HG02759 (cell line): Measurements from ENCODE around the gene HSF2BP.
"Not testable (repeated sequence)": the region's sequence is repeated elsewhere in the genome, so short reads cannot be mapped to it uniquely, and the experiment has no call there.

Experiments
- ATAC-seq: cut with Tn5 transposase; IDR thresholded peaks from one replicate; pipeline ENCODE4 v1.9.1; 2021; ENCODE audit warnings: mild to moderate bottlenecking, moderate library complexity; ENCODE audit not compliant: unreplicated experiment

Gene HSF2BP

DNA sequence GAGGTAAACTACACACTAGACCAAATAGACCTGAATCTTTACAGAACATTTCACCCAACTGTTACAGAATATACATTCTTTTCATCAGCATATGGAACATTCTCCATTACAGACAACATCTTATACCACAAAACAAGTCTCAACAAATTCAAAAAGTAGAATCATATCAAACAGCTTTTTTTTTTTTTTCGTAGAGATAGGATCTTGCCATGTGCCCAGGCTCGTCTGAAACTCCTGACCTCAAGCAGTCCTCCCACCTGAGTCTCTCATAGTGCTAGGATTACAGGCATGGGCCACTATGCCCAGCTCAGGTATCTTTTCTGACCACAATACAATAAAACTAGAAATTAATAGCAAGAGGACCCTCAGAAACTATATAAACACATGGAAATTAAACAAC is 36.5 kb downstream of the HSF2BP start:
- no peak for ATAC-seq

DNA sequence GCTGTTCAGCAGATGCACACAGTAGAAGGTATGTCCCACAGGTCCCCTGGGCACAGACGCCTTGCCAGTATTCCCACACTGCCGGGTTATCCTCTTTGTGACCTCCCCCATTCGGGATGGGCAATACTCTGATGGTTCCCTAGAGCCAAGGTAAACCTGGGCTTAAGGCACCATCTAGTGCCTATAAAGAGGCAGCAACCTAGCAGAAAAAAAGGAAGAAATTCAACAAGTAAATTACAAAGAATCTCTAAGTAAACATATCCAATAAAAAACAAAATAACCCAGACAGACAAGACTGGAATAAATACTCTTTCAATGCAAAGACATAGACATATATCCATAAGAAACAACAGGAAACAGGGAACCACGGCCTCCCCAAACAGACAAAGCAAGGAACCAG is 39.4 kb downstream of the HSF2BP start:
- ATAC-seq: no peak

DNA sequence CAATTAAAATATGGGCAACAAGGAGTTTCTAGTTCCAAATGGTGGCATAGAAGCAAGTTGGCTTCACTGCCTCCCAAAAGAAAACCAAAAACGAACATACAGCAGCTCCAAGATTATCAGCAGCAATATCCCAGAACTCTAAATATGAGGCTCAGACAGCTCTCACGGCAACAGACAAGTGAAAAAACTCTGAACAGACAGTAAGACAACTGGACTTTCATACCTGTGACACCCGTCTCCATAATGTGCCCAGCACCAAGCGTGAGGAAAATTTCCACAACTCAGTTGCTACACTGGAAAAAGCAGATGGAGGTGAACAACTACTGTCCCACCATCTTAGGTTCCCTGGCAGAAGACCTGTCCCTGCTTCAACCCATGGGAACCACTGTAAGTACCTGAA is 39.9 kb downstream of the HSF2BP start:
- ATAC-seq: no peak

DNA sequence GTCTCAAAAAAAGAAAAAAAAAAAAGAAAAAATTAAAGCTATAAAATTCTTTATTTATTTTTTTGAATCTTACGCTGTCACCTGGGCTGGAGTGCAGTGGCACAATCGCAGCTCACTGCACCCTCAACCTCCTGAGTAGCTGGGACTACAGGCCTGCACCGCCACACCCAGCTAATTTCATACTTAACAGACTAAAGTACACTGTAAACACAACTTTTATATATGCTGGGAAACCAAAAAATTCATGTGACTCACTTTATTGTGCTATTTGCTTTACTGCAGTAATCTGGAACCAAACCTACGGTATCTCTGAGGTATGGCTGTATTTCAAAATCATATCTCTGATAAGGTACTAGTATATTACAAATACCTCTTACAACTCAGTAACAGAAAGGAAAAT is 40.3 kb downstream of the HSF2BP start:
- no peak for ATAC-seq

DNA sequence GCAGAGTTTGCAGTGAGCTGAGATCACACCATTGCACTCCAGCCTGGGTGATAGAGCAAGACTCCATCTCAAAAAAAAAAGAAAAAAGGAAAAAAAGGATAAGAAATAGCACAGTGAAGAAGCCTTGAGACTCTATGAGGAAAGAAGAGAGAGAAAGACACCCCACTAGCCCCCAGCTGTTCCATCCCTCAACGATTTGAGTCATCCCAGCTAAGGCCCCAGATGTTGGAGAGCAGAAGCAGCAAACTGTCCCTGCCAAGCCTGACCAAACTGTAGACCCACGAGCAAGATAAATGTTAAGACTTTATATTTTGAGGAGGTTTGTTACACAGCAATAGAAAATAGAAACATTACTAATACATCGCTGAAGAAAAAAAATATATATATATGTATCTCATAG is 42.4 kb downstream of the HSF2BP start:
- ATAC-seq: not testable (repeated sequence)

DNA sequence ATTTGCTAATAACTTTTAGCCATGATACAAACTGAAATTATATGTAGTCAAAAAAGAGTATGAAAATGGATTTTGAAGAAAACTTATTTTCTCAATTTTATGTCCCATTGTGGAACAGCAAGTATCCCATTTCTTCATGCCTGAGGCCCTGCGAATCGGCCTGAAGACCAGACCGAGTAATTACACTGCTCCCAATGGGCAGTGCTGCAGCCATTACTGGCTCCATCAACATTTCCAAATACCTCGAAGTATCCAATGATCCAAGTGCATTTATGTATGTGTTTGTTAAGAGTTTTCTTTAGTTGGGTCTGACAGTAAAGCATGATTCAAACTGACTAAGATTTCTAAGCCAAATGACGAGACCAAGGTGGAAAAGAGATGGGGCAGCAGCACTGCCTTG is 44.4 kb downstream of the HSF2BP start:
- ATAC-seq: no peak

DNA sequence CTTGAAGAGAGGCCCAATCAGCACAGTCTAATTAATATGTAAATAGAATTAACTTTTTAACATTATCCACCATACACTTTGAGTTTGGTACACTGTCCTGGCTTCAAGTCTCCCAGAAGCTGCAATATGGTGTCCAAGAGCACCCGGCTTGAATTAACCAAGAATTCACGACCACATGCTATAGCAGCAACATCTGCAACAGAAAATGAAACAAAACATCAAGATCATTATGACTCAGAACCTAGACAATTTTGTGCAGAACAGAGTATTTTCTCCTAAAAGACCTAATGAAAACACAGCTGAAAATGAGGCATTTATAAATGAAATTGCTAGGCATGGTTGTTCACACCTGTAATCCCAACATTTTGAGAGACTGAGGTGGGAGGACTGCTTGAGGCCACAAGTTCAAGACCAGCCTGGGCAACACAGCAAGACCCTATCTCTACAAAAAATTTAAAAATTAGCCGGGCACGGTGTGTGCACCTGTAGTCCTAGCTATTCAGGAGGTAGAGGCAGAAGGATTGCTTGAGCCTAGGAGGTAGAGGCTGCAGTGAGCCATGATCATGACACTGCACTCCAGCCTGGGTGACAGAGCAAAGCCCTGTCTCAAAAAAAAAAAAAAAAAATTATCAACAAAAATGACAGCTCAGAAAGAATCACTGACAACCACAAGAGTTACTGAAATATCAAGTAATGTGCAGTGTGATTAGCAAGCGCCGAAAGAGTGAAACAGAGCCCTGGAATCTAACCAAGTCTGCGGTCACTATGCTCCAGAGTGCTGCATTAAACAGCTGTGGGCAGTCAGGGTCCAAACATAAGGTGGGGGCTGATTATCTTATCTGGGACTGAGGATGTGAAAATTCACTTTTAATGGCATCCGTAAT is 45.3 kb downstream of the HSF2BP start:
- no peak for ATAC-seq

DNA sequence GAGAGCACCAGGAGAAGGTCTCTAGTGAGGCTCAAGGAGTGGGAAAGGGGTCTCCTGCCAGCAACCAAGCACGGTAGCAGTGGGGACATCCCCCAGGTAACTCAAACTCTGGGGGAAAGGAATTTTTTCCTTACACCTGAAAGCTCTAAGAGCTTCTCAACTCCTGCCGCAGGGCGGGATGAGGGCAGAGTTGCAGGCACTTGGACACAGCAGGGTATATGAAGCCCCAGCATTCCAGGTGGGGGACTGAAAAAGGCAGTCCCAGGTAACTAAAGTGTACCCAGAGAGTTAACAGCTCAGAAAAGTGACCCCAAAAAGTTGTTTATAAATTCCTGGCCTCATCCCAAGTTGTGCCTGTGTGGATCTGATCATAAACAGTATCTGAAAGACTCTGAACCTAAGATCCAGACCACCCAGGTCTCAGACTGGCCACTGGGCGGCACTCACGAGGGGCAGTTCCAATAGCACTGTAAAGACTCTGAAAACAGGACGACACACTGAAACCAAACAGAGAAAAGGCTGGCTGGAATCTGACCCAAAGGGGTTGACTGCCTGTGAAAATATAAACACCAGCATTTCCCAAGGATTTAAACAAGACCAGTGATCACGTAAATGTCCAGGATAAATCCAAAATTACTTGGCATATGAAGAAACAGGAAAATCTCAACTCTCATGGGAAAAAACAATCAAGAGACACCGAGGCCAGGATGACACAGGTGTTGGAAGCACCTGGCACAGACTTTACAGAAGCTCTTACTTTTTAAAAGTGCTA is 47.5 kb downstream of the HSF2BP start:
- ATAC-seq: no peak

DNA sequence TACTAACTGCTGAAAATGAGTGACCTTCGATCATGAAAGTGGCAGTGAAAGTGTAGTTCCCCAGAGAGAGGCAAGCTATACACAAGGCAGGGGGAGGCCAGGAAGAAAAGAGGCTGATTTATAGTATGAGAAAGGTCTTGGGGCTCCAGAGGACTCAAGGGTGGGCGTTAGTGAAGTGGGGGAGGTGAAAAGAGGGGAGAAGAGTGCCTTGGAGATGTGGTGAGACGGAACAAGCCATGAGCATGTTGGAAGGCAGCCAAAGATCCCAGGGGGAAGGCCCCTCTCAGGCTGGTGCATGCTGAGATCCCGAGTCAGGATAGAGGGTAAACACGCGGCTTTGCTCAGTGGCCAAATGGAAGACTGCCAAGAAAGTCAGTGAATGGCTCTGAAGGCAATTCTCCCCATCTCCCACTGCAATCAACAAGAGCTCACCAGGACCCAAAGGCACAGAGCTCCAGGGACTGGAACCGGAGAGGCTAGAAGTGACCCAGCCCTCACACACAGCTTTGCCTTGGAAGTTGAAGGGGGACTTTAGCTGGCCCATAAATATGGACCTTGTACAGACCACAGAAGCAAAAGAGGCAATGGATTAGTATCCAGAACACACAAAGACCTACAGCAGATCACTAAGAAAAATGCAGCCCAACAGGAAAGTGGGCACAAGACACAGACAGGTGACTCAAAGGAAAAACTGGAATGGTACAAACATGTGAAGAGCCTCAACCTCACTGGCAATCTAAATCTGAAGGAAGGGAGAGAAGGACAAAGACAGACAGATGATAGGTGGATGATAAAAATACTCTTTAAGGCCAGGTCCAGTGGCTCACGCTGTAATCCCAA is 49.6 kb downstream of the HSF2BP start:
- ATAC-seq: no peak

DNA sequence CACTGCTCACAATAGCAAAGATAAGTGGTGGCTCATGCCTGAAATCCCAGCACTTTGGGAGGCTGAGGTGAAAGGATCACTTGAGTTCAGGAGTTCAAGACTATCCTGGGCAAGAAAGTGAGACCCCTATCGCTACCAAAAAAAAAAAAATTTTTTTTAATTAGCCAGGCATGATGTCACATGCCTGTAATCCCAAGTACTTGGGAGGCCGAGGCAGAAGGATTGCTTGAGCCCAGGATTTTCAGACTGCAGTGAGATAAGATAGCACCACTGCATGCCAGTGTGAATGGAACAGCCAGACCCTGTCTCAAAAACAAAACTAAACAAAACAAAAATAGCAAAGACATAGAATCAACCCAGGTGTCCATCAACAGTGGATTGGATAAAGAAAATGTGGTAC is 50.6 kb downstream of the HSF2BP start:
- ATAC-seq: no peak

DNA sequence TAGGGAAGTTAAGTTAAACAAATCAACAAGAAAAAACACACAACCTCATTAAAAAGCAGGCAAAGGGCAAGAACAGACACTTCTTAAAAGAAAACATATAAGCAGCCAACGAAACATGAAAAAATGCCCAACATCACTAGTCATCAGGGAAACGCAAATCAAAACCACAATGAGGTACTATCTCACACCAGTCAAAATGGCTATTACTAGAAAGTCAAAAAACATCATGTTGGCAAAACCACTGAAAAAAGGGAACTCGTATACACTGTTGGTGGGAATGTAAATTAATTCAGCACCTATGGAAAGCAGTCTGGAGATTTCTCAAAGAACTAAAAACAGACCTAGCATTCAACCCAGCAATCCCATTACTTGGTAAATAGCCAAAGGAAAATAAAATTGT is 51.1 kb downstream of the HSF2BP start:
- ATAC-seq: no peak

DNA sequence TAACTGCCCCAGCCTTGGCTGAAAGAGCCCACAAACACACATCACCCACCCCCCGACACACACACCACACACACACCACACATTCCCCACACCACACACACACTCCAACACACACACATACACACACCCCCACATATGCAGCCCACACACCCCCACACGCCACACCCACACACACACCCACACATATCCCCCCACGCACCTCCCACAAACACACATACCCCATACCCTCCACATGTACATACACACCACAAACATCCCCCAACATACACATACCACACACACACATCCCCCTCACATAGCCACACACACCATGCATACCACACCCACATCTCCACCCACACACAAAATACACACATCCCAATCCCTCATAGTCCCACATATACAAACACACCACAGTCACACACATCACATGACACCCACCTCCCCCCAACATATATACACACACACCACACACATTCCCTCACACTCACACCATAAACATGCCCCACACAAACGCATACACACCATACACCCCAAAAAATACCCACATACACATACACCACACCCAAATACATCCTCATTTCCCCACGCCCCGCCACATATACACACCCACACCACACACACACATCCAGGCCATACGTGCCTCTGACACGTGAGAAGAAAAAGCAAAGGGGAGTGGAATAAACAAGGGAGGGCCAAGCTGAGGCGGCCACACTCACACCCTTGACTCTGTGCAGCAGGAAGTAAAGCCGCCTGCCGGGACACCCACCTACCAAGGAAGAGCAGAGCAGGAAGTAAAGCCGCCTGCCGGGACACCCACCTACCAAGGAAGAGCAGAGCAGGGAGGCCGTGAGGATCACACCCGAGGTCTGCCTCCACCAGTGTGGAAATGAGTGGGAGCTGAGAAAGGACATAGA is 53.7 kb downstream of the HSF2BP start:
- ATAC-seq: no peak

DNA sequence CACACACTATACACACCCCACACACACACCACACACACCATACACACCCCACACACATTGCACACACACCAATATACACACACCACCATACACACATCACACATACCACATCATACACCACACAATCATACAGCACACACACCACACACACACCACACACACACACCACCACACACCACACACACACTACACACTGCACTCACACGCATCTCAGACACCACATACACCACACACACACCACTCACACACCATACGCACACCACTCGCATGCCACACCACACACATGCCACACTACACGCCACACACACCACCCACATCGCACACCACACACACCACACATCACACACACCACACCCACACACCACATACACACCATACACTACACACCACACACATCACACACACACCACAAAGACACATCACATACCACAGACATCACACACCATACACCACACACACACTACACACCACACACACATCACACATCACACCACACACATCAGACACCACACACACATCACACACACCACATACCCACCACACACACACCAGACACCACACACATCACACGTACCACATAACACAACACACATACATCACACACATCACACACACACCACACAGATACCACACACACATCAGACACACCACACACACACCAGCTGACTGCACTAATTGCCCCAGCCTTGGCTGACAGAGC is 54.6 kb downstream of the HSF2BP start:
- no peak for ATAC-seq

DNA sequence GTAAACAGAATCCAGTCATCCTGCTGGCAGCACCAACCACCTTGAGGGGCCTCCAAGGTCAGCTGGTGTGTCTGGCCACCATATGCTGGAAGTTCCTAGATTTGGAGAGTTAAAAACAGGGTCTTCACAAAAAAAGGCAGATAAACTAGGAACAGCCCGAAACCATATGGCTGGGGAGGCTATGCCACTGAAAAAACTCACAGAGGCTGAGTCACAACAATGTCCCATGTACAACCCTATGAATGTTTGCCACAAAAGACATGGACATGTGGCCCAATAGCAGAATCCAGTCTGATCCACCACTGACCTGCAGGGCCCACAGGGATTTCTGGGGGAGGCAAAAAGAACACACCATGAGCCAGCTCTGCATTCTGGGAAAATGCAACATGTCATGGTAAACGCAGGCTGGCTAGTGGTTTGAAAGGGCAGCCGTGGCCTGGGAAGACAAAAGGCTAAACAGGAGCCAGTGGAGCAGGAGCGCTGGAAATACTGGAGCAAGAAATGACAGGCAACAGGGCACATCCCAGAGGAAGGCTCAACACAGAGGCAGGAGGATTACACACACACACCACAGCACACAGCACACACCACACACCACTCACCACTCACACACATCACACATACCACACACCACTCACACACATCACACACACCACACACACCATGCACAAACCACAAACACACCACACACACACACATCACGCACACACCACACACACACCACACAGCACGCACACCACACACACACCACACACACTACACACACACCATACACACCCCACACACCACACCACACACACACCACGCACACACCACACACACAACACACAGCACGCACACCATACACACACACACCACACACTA is 55.4 kb downstream of the HSF2BP start:
- no peak for ATAC-seq

DNA sequence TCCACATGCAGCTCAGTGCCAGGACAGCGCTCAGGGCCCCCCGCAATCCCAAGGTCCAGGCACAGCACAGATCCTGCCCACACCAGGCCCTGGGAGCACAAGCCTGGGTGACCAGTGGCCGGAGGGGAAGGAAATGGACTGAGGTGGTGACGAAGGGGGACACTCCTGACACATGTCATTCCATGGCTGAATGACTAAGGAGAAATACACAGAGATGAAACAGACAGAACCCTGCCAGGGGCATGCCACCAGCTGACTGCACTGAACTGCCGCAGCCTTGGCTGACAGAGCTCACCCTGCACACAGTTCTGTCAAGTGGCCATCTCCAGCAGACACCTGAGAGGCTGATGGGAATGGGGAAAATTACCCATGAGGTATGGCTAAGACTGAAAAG is 56.1 kb downstream of the HSF2BP start:
- no peak for ATAC-seq

DNA sequence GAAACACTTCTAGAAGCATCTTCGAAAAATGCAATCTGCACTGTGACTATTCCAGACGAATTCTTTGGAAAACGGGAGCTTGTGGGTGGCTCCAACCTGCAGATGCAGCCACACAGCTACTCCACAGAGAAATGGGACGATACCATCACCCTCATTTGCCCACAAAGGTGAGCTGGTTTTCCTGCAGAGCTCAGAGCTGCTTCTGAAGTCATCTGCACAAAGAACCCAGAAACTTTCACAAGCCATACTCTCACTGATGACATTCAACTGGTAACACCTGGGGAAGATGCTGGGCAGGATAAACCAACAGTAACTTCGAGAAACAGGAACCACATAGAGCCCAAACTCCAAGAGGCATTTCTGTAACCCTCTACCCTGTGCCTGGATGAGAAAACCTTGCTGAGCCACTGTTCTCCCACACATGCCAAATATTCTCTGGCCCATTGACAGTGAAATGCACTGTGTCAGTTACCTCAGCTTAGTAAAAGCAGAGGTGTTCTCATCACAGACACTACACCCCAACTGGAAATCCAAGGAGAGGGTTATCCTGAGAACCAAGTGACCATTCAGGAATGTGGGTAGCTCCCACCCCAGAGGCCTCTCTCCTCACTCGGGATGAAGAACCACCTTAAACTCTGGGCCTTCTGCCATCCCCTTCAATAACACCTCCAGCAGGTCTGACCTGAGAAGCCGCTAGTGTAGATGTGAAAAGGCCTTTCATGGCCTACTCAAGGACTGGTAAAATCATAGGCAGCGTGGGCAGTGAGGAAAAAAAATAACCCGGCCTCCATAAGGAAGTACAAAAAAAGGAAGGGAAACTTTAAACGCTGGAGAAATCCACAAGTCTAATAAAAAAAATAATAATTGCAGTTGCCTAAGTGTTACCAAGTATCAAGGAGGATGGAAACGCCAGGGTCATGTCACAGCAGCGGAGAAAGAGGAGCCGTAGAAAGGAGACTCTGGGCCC is 56.7 kb downstream of the HSF2BP start:
- no peak for ATAC-seq

DNA sequence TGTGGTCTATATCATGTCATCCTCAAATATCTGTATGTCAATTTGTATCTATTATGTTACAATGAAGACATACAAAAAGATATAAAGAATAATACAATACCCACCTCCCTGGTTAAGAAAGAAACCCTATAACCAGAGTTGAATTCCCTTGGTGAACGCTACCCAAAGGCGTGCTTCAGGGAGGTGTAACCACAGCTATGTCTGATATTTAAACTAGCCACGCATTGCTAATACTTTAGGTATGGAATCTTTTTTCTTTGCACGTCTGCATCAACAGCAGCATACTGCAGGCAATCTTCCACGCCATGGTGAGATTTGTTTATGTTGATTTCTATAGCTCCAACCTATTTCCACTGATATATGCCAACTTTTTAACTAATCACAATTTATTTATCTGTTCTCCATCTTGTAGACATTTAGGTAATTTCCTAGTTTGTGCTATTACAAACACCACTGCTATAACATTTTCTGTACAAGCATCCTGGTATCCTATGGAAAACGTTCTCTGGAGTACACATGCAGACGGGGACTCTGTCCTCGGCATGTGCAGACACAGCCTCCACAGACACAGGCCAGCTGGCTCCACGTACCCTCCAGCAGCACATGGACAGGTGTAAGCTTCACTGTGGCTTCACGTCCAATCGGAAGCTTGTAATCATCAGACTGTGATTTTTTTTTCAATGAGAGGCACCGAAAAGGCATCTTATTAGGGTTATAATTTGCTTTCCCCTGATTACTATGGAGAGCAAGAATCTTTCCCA is 58.5 kb downstream of the HSF2BP start:
- no peak for ATAC-seq
